NCI-H2227 treated with DMSO at 0.1 percent for 48 hours (cell line): Measurements from ENCODE around the gene NFATC2.

Experiments
- DNase-seq: peaks from one replicate; lab custom pipeline; 2025; lab: John Stamatoyannopoulos, UW

The NFATC2 gene

GRCh38 chr20:51412951-51413481 is 129.5 kb downstream of the NFATC2 start:
- DNase-seq, result no peak

GRCh38 chr20:51412333-51412871 is 130.1 kb downstream of the NFATC2 start:
- no peak for DNase-seq

GRCh38 chr20:51411870-51412269 is 130.6 kb downstream of the NFATC2 start:
- DNase-seq, result no peak

GRCh38 chr20:51410586-51411325 is 131.8 kb downstream of the NFATC2 start:
- no peak for DNase-seq

GRCh38 chr20:51409192-51409880 is 133.2 kb downstream of the NFATC2 start:
- DNase-seq, result no peak

- DNase-seq, result no peak
These were observed 138.0 kb downstream of the NFATC2 start for GRCh38 chr20:51404297-51405060.

- no peak for DNase-seq
These were observed 138.9 kb downstream of the NFATC2 start for GRCh38 chr20:51403466-51404220.

GRCh38 chr20:51402201-51402600 is 140.3 kb downstream of the NFATC2 start:
- DNase-seq, result no peak

GRCh38 chr20:51401496-51401895 is 141.0 kb downstream of the NFATC2 start:
- DNase-seq, result no peak

- no peak for DNase-seq
These were observed 142.2 kb downstream of the NFATC2 start for GRCh38 chr20:51400051-51400926.

- no peak for DNase-seq
These were observed 143.3 kb downstream of the NFATC2 start for GRCh38 chr20:51399006-51399890.

GRCh38 chr20:51398552-51398951 is 144.0 kb downstream of the NFATC2 start:
- DNase-seq, result no peak

- no peak for DNase-seq
These were observed 144.4 kb downstream of the NFATC2 start for GRCh38 chr20:51398083-51398482.

- no peak for DNase-seq
These were observed 145.4 kb downstream of the NFATC2 start for GRCh38 chr20:51397137-51397536.

GRCh38 chr20:51396365-51396909 is 146.1 kb downstream of the NFATC2 start:
- DNase-seq, result no peak

GRCh38 chr20:51394706-51395105 is 147.8 kb downstream of the NFATC2 start:
- DNase-seq, result no peak

GRCh38 chr20:51393571-51393970 is 148.9 kb downstream of the NFATC2 start:
- DNase-seq, result no peak

GRCh38 chr20:51392614-51393186 is 149.8 kb downstream of the NFATC2 start:
- no peak for DNase-seq

GRCh38 chr20:51391926-51392325 is 150.6 kb downstream of the NFATC2 start:
- no peak for DNase-seq
